GM06990 (cell line): ENCODE results near the gene NOTUM.

Experiments
- DNase-seq: peaks from one replicate; pipeline ENCODE4 v3.0.0-alpha.2; 2011; ENCODE audit not compliant: insufficient read length; ENCODE audit errors: extremely low read depth
- H3K27me3 ChIP-seq: replicated peaks from 2 replicates; pipeline ENCODE4 v1.6.0; 2011; ENCODE audit warnings: low read length; ENCODE audit not compliant: control insufficient read depth, insufficient read depth
- H3K36me3 ChIP-seq: 2 replicates; pipeline ENCODE4 v1.5.1; 2011; ENCODE audit warnings: low read length; ENCODE audit not compliant: control insufficient read depth, insufficient read depth
- H3K4me3 ChIP-seq: replicated peaks from 2 replicates; pipeline ENCODE4 v1.5.1; 2011; ENCODE audit warnings: low read depth, mild to moderate bottlenecking, control low read depth, low read length
- TF ChIP-seq, protein P1 (sequence below): IDR thresholded peaks from 2 replicates; pipeline ENCODE4 v1.5.1; 2011; ENCODE audit warnings: low read length, control low read depth, mild to moderate bottlenecking, inconsistent platforms; ENCODE audit not compliant: insufficient read depth, poor library complexity, severe bottlenecking

NOTUM gene

DNA sequence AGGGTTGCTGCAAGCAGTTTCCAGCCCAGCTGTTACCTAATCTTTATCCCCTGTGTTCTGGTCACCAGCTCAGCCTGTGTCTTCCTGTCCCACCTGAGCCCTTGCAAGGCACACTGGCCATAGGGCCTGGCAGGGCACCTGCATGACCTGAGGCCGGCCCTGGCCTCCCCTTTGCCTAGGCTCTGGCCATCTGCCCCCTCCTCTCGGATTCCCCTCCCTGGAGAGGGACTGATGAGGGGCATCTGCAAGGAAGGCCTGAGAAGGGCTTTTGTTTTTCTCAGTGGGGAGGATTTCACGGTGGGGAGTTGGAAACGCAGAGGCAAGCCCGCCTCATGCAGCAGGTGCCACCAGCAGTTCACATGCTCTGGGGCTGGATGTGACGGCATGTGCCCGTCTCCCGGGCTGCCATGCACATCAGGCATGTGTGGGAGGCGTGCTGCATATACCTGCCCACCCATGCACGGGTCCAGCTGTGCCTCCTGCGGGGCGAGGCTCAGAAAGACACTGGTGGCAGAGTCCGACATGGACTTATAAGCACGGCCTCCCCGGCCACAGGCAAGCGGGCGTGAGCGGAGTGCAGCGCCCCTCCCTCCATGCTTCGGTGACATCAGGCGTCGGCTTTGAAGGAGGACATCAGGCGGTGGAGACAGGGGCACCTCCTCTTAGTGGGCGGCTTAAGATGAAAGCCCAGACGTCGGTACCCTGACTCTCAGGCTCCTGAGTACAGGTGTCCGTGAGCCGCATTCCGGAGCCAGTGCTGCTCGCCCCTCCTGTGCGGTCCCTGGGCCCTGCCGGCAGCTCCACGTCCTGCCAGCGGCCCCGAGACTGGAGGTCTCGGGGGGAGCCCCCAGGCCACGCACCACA, 33.0 kb upstream of the NOTUM start:
- DNase-seq: peak; percentile 14
- Histone ChIP-seq H3K4me3 (no peak overlapping the region), H3K36me3 (peaks cover 5% of the 10 kb centered on the region), H3K27me3 (no peaks in the 10 kb centered on the region)
- TF ChIP-seq, protein P1, sequence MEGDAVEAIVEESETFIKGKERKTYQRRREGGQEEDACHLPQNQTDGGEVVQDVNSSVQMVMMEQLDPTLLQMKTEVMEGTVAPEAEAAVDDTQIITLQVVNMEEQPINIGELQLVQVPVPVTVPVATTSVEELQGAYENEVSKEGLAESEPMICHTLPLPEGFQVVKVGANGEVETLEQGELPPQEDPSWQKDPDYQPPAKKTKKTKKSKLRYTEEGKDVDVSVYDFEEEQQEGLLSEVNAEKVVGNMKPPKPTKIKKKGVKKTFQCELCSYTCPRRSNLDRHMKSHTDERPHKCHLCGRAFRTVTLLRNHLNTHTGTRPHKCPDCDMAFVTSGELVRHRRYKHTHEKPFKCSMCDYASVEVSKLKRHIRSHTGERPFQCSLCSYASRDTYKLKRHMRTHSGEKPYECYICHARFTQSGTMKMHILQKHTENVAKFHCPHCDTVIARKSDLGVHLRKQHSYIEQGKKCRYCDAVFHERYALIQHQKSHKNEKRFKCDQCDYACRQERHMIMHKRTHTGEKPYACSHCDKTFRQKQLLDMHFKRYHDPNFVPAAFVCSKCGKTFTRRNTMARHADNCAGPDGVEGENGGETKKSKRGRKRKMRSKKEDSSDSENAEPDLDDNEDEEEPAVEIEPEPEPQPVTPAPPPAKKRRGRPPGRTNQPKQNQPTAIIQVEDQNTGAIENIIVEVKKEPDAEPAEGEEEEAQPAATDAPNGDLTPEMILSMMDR: no peak

DNA sequence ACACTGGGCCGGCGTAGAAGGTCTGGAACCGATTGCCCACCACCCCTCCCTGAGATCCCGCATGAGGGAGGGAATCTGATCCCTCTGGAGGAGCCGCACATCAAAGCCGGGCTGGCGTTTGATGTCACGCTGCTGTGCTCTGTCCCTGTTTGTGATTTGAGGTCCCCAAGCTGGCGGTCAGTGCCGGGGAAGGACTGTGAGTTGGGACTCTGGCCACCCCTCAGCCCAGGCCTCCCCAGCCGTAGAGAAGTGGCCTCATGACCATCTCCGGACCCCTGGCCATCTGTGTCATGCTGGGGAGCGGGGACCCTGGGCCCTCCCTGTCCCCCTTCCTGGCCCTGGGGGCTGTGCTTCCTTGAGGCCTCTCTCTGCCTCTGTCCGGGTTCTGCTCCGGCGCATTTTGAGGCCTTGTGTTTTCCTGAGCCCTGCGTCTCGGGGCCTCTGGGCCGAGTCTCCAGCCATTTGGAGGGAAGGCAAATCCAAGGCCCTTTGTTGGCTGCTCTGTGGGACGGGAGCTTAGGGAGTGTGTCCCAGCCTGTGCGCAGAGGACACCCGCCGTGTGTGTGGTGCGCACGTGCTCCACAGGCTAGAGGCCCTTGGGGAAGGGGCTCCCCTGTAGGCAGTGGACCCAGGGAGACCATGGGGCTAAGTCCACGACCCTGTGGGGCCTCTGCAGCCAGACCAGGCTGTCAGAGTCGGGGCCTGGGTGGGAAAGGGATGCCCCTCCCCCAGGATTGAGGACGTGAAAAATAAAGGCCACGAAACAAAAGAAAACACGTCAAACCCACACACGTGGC, 31.5 kb upstream of the NOTUM start:
- DNase-seq: no peak
- Histone ChIP-seq H3K36me3 (peaks cover 5% of the 10 kb centered on the region), H3K27me3 (no peaks in the 10 kb centered on the region), H3K4me3 (no peak overlapping the region)
- TF ChIP-seq, protein P1: no peak

DNA sequence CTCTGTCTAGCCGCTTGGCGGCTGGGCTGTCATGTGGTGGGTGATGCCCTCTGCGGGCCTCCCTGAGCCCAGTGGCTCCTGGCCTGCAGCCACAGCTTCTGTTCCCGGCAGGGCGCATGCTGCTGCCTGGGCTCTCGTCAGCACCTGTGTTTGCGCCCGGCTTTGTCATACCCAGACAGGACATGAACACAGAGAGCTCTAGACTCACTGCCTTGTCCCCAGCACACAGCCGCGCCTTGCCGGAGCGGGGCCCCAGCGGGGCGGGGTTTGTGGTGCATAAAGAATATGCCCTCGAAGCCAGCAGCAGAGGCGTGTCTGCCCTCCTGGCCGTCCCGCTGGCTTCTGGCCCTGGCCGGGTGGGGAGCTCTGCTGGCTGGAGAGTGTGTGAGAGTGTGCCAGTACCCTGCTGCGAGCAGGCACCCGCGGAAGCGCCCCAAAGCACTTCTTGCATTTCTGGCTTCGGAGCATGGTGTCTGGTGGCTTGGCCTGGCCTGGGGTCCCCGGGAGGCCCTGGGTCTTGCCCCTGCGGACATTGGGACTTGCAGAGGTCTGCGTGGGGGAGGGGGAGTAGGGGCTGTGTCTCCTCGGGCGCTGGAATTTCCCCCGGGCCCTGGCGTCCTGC, 30.8 kb upstream of the NOTUM start:
- H3K36me3 ChIP-seq: peaks cover 5% of the 10 kb centered on the region
- no peak overlapping the region for H3K4me3 ChIP-seq
- TF ChIP-seq, protein P1: no peak
- H3K27me3 ChIP-seq: no peaks in the 10 kb centered on the region
- peak; percentile 13 for DNase-seq

DNA sequence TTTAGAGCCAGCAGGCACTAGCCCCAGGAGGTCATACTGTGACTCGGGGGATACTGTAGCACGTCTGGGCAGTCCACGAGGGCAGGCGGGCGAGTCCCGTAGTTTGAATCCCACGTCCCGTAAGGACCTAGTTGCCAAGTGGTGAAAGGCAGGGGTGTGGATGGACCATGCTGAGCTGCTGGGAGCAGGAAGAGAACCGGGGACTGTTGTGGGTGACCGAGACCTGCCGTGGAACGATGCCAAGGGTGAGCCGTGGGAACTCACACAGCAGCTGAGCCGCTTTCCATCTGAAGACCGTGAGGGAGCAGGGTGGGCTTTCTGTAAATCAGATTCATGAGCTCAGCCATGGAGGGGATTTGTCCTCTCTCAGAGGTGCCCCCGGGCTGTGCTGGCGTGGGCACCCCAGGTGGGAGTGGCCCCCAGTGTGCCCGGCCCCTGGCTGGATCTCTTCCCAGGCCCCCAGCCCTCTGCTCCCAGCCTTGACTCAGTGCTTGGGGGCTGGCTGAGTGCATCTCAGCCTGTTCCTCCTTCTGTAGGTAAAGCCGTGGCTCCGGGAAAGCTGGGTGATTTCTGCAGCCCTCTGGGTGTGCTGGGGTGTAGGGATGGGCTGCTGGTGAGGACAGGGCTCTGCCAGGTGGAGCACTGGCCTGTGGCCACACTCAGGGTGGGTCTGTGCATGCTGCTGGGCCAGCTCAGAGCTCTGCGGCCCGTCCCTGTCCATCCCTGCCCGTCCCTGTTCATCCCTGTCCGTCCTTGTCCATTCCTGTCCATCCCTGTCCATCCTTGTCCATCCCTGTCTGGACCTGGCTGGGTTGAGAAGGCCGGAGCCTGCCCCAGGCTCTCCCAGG, 30.1 kb upstream of the NOTUM start:
- Histone ChIP-seq H3K27me3 (no peaks in the 10 kb centered on the region), H3K36me3 (peaks cover 5% of the 10 kb centered on the region), H3K4me3 (no peak overlapping the region)
- peak; percentile 3 for DNase-seq
- TF ChIP-seq, protein P1: no peak

DNA sequence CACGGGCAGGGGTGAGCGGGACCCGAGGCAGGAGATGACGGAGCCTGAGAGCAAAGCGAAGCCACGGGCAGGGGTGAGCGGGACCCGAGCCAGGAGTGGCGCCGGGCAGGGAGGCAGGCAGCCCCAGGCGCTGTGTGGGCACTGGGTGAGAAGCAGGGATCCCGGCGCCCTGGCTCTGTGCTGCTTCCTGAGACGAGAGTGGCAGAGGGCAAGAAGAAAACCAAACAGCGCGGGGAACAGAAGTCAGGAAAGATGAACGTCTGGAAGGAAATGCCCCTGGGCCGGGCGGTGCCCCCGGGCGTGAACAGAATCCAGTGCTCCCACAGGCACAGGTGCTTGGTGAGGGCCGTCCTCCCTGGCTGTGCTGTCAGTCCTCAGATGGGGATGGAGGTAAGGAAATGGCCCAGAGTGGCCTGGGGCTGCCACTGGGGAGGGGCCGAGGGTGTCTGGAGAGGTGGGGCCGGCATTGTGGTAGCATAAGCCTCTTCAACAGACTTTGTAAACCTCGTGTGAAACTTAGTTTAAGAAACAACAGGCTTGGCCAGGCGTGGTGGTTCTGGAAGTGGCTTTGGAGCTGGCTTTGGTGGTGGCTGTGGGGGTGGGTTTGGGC, 26.3 kb upstream of the NOTUM start:
- no peaks in the 10 kb centered on the region for H3K27me3 ChIP-seq
- H3K36me3 ChIP-seq: peaks cover 12% of the 10 kb centered on the region
- TF ChIP-seq, protein P1: no peak
- DNase-seq: peak; percentile 4
- no peak overlapping the region for H3K4me3 ChIP-seq
